Retinal pigment epithelial cell (primary cell): ENCODE measurements around the gene RABL6.
"Not testable (repeated sequence)": the region's sequence is repeated elsewhere in the genome, so short reads cannot be mapped to it uniquely, and the experiment has no call there.

Experiments
- DNase-seq: peaks from one replicate; pipeline ENCODE4 v3.0.0-alpha.2; 2010; ENCODE audit warnings: low read depth
- H3K4me3 ChIP-seq: 2 replicates; pipeline ENCODE4 v1.5.1; 2011; ENCODE audit warnings: mild to moderate bottlenecking, low read length, control low read depth, moderate library complexity
- TF ChIP-seq, protein P1 (sequence below): conservative IDR thresholded peaks from 2 replicates; pipeline ENCODE4 v1.5.1; 2011; ENCODE audit warnings: low read depth, low read length, control low read depth, inconsistent platforms

The RABL6 gene

DNA sequence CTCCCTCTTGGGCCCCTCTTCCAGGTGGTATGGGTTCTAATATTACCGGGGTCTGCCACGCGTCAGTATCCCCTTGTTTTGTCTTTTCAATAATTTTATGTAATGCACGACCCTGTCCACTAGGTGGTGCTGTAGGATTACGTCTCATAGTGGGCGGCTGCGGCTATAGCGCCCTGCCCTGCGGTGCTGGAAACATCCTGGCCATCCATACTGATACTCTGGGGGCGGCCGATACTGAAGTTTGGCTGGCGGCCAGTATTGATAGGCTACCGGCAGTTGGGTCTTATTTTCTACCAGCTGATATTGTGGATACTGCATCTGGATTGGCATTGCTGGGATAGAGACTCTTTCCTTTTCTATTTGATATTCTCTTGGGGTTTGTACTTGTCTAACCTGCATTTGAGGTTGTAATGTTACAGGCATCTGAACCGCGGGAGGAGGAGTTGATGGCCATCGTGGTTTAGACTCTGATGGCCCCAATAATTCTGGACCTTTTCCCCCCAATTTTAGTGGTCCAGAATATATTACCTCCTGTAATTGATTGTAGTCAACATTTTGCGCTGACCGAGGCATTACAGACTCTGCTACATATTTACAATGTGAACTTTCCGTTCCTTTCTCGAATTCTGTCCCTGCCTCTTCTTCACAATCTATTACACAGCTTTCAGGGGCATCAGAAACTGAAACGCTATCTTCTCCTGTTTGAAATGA, 19.9 kb upstream of the RABL6 start:
- DNase-seq: no peak
- TF ChIP-seq, protein P1, sequence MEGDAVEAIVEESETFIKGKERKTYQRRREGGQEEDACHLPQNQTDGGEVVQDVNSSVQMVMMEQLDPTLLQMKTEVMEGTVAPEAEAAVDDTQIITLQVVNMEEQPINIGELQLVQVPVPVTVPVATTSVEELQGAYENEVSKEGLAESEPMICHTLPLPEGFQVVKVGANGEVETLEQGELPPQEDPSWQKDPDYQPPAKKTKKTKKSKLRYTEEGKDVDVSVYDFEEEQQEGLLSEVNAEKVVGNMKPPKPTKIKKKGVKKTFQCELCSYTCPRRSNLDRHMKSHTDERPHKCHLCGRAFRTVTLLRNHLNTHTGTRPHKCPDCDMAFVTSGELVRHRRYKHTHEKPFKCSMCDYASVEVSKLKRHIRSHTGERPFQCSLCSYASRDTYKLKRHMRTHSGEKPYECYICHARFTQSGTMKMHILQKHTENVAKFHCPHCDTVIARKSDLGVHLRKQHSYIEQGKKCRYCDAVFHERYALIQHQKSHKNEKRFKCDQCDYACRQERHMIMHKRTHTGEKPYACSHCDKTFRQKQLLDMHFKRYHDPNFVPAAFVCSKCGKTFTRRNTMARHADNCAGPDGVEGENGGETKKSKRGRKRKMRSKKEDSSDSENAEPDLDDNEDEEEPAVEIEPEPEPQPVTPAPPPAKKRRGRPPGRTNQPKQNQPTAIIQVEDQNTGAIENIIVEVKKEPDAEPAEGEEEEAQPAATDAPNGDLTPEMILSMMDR: peak; percentile 69
- no peak overlapping the region for H3K4me3 ChIP-seq

DNA sequence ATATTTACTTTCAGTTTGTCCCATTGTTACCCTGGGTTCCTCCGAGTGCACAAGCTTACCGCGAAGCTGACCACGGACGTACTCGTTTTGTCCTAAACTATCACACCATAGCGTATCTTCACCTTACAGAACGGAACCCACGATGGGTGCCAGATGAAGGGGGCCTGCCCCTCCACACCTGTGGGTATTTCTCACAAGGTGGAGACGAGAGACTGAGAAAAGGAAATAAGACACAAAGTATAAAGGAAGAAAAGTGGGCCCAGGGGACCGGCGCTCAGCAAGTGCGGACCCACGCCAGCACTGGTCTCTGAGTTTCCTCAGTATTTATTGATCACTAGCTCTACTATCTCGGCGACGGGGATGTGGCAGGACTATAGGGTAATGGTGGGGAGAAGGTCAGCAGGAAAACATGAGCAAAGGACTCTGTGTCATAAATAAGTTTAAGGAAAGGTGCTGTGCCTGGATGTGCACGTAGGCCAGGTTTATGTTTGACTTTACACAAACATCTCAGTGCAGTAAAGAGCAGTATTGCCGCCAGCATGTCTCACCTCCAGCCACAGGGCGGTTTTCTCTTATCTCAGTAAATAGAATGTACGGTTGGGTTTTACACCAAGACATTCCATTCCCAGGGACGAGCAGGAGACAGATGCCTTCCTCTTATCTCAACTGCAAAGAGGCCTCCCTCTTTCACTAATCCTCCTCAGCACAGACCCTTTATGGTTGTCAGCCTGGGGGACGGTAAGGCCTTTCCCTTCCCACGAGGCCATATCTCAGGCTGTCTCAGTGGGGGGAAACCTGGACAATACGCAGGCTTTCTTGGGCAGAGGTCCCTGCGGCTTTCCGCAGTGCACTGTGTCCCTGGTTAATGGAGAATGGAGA, 18.9 kb upstream of the RABL6 start:
- not testable (repeated sequence) for DNase-seq, H3K4me3 ChIP-seq

DNA sequence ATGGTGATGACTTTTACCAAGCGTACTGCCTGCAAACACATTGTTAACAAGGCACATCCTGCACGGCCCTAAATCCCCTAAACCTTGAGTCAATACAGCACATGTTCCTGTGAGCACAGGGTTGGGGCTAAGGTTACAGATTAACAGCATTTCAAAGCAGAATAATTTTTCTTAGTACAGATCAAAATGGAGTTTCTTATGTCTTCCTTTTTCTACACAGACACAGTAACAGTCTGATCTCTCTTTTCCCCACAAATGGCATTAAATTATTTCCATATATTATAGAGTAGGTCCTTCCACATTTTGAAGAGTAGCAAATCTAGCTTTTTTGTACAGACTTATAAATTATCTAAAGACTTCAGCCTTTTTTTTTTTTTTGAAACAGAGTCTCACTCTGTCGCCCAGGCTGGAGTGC, 18.2 kb upstream of the RABL6 start:
- DNase-seq: no peak
- no peak overlapping the region for H3K4me3 ChIP-seq
- TF ChIP-seq, protein P1: no peak

DNA sequence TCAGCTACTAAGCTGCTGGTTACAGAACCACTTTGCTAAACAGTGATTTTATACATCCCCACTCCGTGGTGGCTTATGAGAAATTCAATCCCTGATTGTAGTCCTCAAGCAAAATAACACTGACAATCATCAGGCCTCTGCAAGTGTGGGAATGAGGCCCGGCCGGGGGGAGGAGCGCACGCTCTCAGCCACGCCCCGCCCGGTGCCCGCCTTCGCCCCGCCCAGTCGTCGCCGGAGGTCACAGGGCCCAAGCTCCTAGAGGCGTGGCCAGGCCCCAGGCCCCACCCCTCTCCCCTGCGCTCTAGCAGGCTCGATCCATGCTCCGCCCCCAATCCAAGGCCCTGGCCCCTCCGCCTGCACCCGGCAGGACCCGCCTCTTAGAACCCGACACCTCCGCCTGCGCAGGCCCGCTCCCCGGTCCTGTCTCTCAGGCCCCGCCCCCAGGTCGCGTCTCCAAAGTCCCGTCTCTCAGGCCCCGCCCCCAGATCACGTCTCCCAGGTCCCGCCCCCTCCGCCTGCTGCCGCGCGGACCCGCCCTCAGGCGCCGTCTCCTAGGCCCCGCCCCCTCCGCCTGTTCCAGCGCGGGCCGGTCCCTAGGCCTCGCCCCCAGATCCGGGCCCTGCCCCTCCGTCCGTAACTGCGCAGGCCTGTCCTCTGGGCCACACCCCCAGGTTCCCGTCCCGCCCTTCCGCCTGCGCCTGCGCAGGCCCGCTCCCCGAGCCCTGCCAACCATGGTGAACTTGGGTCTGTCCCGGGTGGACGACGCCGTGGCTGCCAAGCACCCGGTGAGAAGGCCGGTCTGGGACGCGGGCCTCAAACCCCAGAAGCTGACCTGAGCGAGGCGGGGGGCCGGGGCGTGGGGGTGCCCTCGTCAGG, 16.9 kb upstream of the RABL6 start, which contains the start of gene TMEM141:
TMEM141 (plus strand) TSS at position 705 of the 876 bp plus-strand sequence; CDS start at position 732, 27 bp downstream.
- peak; percentile 95 for DNase-seq
- TF ChIP-seq, protein P1: no peak
- H3K4me3 ChIP-seq: peak within 1 kb of the TSS; percentile 71

DNA sequence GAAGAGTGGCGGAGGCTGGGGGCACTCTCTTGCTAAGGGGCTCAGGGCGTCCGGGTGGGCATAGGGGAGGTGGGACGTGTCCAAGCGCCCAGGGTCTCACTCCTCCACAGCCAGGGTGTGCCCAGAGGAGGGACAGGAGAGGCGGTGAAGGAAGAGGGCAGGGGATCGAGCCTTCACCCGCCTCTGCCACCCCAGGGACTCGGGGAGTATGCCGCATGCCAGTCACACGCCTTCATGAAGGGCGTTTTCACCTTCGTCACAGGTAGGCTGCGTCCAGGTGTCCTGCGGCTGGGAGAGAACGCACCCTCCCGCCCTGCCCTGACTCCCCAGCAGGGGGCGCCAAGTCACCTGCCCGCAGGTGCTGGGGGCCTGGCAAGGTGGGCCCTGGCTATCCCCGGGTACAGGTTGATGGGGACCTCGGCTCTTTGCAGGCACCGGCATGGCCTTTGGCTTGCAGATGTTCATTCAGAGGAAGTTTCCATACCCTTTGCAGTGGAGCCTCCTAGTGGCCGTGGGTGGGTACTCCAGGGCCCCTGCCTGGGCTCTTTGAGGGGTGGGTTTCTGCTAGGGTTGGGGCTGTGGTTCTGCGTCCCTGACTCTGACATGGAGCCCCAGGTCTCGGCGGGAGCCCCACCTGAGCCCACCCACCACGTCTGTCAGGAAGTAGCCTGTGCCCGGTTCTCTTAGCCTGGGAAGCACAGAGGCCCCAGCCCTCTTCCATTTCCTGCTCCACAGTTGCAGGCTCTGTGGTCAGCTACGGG, 16.1 kb upstream of the RABL6 start:
- peak overlapping the region; percentile 71 for H3K4me3 ChIP-seq
- TF ChIP-seq, protein P1: peak; percentile 84
- DNase-seq: no peak

DNA sequence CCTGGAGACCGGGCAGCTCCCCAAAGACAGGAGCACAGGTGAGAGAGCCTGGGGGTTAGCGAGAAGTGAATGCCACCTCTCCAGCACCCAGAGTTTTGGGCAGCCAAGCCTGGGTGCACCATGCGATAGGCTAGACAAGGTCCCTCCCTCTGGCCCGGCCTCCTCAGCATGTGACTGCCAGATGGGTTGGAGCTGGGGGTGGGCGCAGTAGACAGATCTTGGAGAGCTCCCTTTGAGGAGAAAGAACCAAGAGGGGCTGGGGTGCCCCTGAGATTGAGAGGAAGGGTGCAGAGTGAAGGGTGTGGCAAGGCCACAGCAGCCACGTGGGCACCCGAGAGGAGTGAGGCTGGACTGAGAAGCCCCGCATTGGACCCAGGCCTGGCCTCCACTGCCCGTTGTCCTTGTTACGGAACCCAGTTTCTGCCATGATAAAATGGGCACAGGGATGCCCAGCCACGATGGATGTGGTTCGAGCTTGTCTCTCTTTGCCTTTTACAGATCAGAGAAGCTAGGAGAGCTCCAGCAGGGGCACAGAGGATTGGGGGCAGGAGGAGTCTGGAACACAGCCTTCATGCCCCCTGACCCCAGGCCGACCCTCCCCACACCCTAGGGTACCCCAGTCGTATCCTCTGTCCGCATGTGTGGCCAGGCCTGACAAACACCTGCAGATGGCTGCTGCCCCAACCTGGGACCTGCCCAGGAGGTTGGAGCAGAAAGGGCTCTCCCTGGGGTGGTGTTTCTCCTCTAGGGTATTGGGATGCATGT, 15.2 kb upstream of the RABL6 start:
- TF ChIP-seq, protein P1: no peak
- no peak for DNase-seq
- H3K4me3 ChIP-seq: no peak overlapping the region
